ENCODE data around the gene STAM.

The STAM gene

DNA sequence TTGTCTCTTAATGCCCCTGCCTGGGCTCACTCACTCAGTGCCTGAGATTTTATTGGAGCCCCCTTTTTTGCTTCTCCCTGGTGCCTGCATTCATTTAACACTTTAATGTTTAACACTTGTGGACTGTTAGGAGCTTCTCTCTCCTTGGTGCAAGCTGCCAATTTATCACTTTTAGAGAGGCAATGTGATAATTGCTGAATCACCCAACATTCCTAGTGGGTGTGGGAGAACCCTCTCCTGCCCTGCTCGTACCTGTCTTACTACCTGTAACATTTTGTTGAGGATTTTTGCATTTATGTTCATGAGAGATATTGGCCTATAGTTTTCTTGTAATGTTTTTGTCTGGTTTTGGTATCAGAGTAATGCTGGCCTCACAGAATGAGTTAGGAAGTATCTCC lies 13.2 kb downstream of the STAM start:
- no peak for DNase-seq (ENCODE audit: extremely low spot score)
- CTCF ChIA-PET = no interaction called here
- POLR2A ChIA-PET = no interaction called here
- TF ChIP-seq LEF1 (IDR thresholded peaks at IDR 0.05; ENCODE audit: borderline replicate concordance) = no peak
- TF ChIP-seq TARDBP (IDR thresholded peaks at IDR 0.05) = no peak
- TF ChIP-seq FOXM1 (IDR thresholded peaks at IDR 0.05; ENCODE audit: borderline replicate concordance) = no peak
- TF ChIP-seq ARNT (IDR thresholded peaks at IDR 0.05) = no peak
- no peak for TF ChIP-seq FOXA1 (IDR thresholded peaks at IDR 0.05)
- TF ChIP-seq FOXK2 (IDR thresholded peaks at IDR 0.05) = no peak
- TF ChIP-seq BHLHE40 (IDR thresholded peaks at IDR 0.05; ENCODE audit: borderline replicate concordance) = no peak
- no peak for TF ChIP-seq SP1 (IDR thresholded peaks at IDR 0.05)
- TF ChIP-seq ELF4 (IDR thresholded peaks at IDR 0.05) = no peak
- no peak for TF ChIP-seq L3MBTL2 (conservative IDR thresholded peaks at IDR 0.05)
- TF ChIP-seq SUZ12 (IDR thresholded peaks at IDR 0.05) = no peak
- no peak for TF ChIP-seq ZNF384 (IDR thresholded peaks at IDR 0.05)

DNA sequence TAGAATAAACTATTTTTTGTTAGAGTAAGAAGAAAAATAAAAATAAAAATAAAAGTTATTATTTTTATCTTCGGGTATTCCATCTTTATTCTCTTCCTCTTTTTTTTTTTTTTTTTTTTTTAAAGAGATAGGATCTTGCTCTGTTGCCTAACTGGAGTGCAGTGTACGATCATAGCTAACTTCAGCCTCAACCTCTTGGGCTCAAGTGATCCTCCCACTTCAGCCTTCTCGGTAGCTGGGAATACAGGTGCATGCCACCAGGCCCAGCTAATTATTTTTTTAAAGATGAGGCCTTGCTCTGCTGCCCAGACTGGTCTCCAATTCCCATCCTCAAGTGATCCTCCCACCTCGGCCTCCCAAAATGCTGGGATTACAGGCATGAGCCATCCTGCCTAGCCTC lies 15.4 kb downstream of the STAM start:
- ChIA-PET CTCF (no interaction called here), POLR2A (interaction anchor here (1.0 kb wide), 1 partner anchor 15 kb away, joined by 4 read pairs; the partner anchor contains the start of gene STAM)
- no peak for DNase-seq (ENCODE audit: extremely low spot score)
- TF ChIP-seq TARDBP (IDR thresholded peaks at IDR 0.05) = no peak
- TF ChIP-seq HDGF (IDR thresholded peaks at IDR 0.05; ENCODE audit: borderline replicate concordance) = no peak
- no peak for TF ChIP-seq FOXA1 (IDR thresholded peaks at IDR 0.05)
- TF ChIP-seq NFRKB (IDR thresholded peaks at IDR 0.05) = no peak
- TF ChIP-seq FOXM1 (IDR thresholded peaks at IDR 0.05; ENCODE audit: borderline replicate concordance) = no peak
- TF ChIP-seq, protein P1, sequence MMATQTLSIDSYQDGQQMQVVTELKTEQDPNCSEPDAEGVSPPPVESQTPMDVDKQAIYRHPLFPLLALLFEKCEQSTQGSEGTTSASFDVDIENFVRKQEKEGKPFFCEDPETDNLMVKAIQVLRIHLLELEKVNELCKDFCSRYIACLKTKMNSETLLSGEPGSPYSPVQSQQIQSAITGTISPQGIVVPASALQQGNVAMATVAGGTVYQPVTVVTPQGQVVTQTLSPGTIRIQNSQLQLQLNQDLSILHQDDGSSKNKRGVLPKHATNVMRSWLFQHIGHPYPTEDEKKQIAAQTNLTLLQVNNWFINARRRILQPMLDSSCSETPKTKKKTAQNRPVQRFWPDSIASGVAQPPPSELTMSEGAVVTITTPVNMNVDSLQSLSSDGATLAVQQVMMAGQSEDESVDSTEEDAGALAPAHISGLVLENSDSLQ (IDR thresholded peaks at IDR 0.05) = no peak
- no peak for TF ChIP-seq BHLHE40 (IDR thresholded peaks at IDR 0.05; ENCODE audit: borderline replicate concordance)
- no peak for TF ChIP-seq LEF1 (IDR thresholded peaks at IDR 0.05; ENCODE audit: borderline replicate concordance)
- TF ChIP-seq L3MBTL2 (conservative IDR thresholded peaks at IDR 0.05) = no peak
- no peak for TF ChIP-seq SUZ12 (IDR thresholded peaks at IDR 0.05)
- TF ChIP-seq SP1 (IDR thresholded peaks at IDR 0.05) = no peak
- no peak for TF ChIP-seq ARNT (IDR thresholded peaks at IDR 0.05)
- TF ChIP-seq ELF4 (IDR thresholded peaks at IDR 0.05) = no peak
- no peak for TF ChIP-seq ZNF384 (IDR thresholded peaks at IDR 0.05)
- TF ChIP-seq FOXK2 (IDR thresholded peaks at IDR 0.05) = no peak

DNA sequence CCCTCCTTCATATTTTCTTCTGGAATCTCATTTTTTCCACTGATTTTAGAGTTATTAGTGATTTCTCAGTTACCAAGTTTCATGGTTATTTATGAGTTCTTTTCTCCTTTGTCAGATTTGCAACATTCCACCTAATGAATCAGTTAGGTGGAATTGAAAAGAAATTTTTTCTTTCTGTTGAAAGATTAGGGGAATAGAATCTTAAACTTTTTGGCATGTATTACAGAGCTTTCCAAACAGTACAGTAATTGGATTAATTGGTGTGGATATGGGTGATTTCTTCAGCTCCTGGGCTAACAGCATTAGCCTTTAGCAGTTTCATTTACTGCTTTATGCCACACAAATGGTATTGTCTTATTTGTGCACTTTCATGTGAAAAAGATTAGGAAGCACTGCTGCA lies 17.0 kb downstream of the STAM start:
- ChIA-PET CTCF (no interaction called here), POLR2A (interaction anchor here (0.8 kb wide), 1 partner anchor 17 kb away, joined by 3 read pairs; the partner anchor contains the start of gene STAM)
- no peak for TF ChIP-seq ZNF384 (IDR thresholded peaks at IDR 0.05)
- no peak for TF ChIP-seq ELF4 (IDR thresholded peaks at IDR 0.05)
- TF ChIP-seq TARDBP (IDR thresholded peaks at IDR 0.05) = no peak
- TF ChIP-seq SP1 (IDR thresholded peaks at IDR 0.05) = no peak
- TF ChIP-seq HDGF (IDR thresholded peaks at IDR 0.05; ENCODE audit: borderline replicate concordance) = no peak
- TF ChIP-seq ARNT (IDR thresholded peaks at IDR 0.05) = no peak
- TF ChIP-seq FOXM1 (IDR thresholded peaks at IDR 0.05; ENCODE audit: borderline replicate concordance) = no peak
- no peak for TF ChIP-seq NFRKB (IDR thresholded peaks at IDR 0.05)
- TF ChIP-seq LEF1 (IDR thresholded peaks at IDR 0.05; ENCODE audit: borderline replicate concordance) = no peak
- TF ChIP-seq SUZ12 (IDR thresholded peaks at IDR 0.05) = no peak
- TF ChIP-seq, protein P1 (IDR thresholded peaks at IDR 0.05) = no peak
- DNase-seq (ENCODE audit: extremely low spot score) = no peak

DNA sequence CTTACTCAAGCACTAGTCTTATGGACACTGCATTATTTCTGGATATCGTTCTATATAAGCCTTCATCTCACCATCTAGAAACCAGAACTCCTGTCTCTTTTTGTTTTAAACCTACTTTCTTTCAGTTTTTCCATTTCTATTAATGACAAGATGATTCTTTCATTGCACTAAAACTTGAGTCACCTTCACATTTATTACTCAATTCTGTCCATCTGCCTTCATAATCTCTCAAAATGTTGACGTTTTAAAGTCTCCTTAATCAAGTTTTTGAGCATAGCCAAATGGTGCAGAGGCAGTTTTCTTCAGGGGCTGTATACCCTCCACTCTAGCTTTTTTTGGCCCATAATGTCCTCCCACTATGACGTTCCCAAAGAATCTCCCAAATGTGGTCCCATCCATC lies 17.6 kb downstream of the STAM start:
- ChIA-PET POLR2A (interaction anchor here (0.8 kb wide), 1 partner anchor 18 kb away, joined by 3 read pairs; the partner anchor contains the start of gene STAM), CTCF (no interaction called here)
- TF ChIP-seq TARDBP (IDR thresholded peaks at IDR 0.05) (no peak), SP1 (IDR thresholded peaks at IDR 0.05) (no peak), LEF1 (IDR thresholded peaks at IDR 0.05; ENCODE audit: borderline replicate concordance) (no peak), BHLHE40 (IDR thresholded peaks at IDR 0.05; ENCODE audit: borderline replicate concordance) (no peak), ZNF384 (IDR thresholded peaks at IDR 0.05) (no peak), L3MBTL2 (conservative IDR thresholded peaks at IDR 0.05) (no peak), ELF4 (IDR thresholded peaks at IDR 0.05) (no peak), CTBP1 (IDR thresholded peaks at IDR 0.05; ENCODE audit: borderline replicate concordance) (no peak), HDGF (IDR thresholded peaks at IDR 0.05; ENCODE audit: borderline replicate concordance) (no peak), FOXA1 (IDR thresholded peaks at IDR 0.05) (no peak), NFRKB (IDR thresholded peaks at IDR 0.05) (no peak), FOXM1 (IDR thresholded peaks at IDR 0.05; ENCODE audit: borderline replicate concordance) (no peak)
- no peak for DNase-seq (ENCODE audit: extremely low spot score)

DNA sequence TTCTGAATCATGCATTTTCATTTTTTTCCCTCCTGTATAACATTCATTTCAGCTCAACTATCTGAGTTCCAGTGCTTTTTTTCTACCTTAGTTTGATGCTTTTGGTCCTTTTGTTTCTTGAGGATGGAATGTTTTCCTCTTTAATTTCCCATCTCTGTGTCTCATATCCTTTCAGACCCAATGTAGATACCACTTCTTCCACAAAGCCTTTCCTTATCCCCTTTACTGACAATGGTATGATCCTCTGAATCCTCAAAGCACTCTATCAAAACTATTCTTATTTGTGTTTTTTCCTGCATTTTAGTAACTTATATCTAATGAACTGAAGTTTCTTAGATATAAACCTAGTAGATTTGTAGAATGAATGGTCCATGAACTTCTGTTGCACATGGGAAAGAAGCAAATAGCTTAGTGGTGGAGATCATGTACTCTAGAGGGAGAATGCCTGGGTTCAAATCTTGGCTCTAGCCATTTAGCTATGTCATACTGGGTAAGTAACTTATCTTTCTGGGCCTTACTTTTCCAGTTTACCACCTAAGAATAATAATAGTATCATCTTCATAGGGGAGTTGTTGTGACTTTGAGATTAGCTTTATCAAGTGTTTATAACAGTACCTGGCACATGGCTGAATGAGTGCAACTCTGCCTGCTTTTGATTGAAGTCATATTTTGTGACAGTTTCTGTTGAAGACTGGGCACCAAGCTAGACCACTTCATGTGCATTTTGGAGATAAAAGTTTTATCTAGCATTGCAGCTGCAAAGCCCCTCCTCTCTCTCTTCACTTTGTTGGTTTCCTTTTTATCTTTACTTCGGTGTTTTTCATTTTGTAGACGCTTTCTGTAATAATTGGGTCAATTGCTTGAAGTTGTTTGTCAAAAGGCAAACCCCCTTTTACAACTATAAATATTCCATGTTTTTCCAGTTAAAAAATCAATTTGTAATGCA lies 18.5 kb downstream of the STAM start:
- ChIA-PET POLR2A (interaction anchor here (1.1 kb wide), 1 partner anchor 18 kb away, joined by 5 read pairs; the partner anchor contains the start of gene STAM), CTCF (interaction anchor here (1.0 kb wide), 1 partner anchor 254 kb away, joined by 3 read pairs; no protein-coding TSS in a partner anchor)
- DNase-seq (ENCODE audit: extremely low spot score) = no peak
- TF ChIP-seq FOXA1 (IDR thresholded peaks at IDR 0.05) (no peak), ELF4 (IDR thresholded peaks at IDR 0.05) (no peak), LEF1 (IDR thresholded peaks at IDR 0.05; ENCODE audit: borderline replicate concordance) (no peak)

DNA sequence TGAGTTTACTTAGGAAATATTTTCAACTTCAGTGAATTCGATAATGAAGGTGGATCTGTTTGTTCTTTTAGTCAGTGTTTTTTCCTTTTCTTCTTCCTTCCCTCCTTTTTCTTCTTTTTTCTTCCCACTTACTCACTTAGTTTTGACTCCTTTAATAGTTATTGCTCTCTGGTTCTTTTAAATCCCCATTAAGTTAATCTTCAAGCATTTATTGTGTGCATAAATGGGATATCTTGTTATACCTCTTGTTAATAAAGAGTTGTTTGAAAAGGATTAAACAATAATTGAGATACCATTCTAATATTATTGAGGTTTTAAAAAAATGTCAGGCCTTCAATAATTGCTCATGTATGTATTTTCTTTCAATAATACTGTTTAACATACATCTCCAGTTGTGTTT lies 19.5 kb downstream of the STAM start:
- DNase-seq (ENCODE audit: extremely low spot score) = no peak
- CTCF ChIA-PET = interaction anchor here (1.0 kb wide), 1 partner anchor 255 kb away, joined by 3 read pairs; no protein-coding TSS in a partner anchor
- TF ChIP-seq HDGF (IDR thresholded peaks at IDR 0.05; ENCODE audit: borderline replicate concordance) (no peak), L3MBTL2 (conservative IDR thresholded peaks at IDR 0.05) (no peak), ARNT (IDR thresholded peaks at IDR 0.05) (no peak), LEF1 (IDR thresholded peaks at IDR 0.05; ENCODE audit: borderline replicate concordance) (no peak), FOXK2 (IDR thresholded peaks at IDR 0.05) (no peak), FOXM1 (IDR thresholded peaks at IDR 0.05; ENCODE audit: borderline replicate concordance) (no peak), FOXA1 (IDR thresholded peaks at IDR 0.05) (no peak), ELF4 (IDR thresholded peaks at IDR 0.05) (no peak), TARDBP (IDR thresholded peaks at IDR 0.05) (no peak), SP1 (IDR thresholded peaks at IDR 0.05) (no peak), BHLHE40 (IDR thresholded peaks at IDR 0.05; ENCODE audit: borderline replicate concordance) (no peak), CTBP1 (IDR thresholded peaks at IDR 0.05; ENCODE audit: borderline replicate concordance) (no peak), NFRKB (IDR thresholded peaks at IDR 0.05) (no peak)
- TF ChIP-seq, protein P1 (IDR thresholded peaks at IDR 0.05) = no peak
- POLR2A ChIA-PET = no interaction called here

Measured in HEK293T (cell line).